Peyer's patch (tissue), 4 donors: Measurements from ENCODE around the gene ISOC2.

Source experiments
- POLR2A ChIP-seq, 2 donors: fragments of 450-650 bp; IDR thresholded peaks; one replicate each; pipeline ENCODE4 v1.5.1; 2017; ENCODE audit warnings: antibody characterized with exemption in 2 of 2, mild to moderate bottlenecking in 2 of 2, moderate library complexity in 2 of 2
- TF ChIP-seq, protein P1 (sequence below), 6 experiments: fragments of 450-650 bp in 4 of 6; fragments of 200-600 bp in 2 of 6; sonication (generic) in 1 of 6; IDR thresholded peaks; one replicate each; pipeline ENCODE4 v1.5.1; 2017 to 2019; ENCODE audit warnings: antibody characterized with exemption in 6 of 6, mild to moderate bottlenecking in 3 of 6, moderate library complexity in 1 of 6

DNA sequence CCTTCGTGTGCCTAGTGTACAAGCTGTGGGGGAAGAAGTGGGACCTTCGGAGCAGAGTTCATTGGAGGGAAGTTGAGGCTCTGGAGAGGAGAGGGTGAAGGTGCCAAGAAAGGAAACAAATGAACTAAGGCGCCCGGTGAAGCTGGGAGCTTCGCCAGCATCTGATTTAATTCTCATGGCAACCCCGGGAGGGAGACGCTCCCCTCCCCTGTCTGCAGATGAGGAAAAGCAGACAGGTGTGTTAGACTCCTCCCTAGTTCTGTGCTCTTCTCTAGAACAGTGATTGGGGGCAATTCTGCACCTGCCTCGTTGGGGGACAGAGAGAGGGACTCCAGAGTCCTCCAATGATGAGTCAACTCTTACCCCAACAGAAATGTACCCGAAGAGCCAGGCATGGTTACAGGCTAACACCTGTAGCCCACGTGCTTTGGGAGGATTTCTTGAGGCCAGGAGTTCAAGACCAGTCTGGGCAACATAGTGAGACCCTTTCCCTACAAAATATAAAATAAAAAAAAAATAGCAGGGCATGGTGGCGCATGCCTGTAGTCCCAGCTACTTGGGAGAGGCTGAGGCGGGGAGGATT, 31.0 kb upstream of the ISOC2 start:
- TF ChIP-seq POLR2A (IDR thresholded peaks at IDR 0.05) = no peak
- TF ChIP-seq, protein P1, sequence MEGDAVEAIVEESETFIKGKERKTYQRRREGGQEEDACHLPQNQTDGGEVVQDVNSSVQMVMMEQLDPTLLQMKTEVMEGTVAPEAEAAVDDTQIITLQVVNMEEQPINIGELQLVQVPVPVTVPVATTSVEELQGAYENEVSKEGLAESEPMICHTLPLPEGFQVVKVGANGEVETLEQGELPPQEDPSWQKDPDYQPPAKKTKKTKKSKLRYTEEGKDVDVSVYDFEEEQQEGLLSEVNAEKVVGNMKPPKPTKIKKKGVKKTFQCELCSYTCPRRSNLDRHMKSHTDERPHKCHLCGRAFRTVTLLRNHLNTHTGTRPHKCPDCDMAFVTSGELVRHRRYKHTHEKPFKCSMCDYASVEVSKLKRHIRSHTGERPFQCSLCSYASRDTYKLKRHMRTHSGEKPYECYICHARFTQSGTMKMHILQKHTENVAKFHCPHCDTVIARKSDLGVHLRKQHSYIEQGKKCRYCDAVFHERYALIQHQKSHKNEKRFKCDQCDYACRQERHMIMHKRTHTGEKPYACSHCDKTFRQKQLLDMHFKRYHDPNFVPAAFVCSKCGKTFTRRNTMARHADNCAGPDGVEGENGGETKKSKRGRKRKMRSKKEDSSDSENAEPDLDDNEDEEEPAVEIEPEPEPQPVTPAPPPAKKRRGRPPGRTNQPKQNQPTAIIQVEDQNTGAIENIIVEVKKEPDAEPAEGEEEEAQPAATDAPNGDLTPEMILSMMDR (IDR thresholded peaks at IDR 0.05) = no peak
